ENCODE results near the gene CSNK1D.

CSNK1D gene

DNA sequence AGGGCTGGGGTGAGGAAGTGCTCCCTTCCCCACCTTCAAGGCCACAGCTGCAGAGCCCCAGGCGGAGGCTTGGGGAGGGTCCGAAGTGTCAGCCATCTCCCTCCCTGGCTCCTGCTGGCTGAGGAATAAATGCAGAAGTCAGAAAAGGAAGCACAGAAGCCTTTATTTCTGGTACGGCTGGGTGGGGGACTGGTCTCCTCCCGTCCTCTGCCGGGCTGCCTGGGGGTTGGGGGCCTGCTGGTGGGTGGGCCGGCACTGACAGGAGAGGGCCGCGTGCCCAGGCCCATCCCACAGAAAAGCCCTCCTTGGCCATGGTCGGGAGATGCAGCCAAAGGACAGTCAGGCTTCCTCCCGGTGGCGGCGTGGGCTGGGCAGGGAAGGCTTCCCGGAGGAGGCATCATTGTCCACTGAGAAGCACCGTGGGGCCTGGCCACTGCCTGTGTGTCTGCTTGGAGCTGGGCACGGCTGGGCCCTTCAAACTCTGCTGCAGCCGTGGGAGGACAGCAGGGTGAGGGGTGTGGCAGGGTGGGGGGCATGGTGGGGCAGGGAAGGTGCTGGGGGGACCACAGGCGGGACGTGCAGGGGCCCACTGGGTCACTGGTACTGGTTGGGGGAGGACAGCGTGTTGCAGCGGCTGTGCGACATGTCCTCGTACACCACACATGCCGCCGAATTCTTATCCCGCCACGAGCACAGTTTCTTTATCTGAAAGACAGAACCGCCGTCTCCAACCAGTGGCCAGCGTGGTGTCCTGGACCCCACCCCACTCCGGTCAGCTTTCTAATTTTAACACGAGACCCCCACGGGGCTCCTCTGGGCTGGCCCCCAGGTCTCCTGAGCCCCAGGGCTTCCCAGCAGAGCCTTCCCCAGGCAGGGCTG lies 41.5 kb upstream of the CSNK1D start:
- TF ChIP-seq, protein P1, sequence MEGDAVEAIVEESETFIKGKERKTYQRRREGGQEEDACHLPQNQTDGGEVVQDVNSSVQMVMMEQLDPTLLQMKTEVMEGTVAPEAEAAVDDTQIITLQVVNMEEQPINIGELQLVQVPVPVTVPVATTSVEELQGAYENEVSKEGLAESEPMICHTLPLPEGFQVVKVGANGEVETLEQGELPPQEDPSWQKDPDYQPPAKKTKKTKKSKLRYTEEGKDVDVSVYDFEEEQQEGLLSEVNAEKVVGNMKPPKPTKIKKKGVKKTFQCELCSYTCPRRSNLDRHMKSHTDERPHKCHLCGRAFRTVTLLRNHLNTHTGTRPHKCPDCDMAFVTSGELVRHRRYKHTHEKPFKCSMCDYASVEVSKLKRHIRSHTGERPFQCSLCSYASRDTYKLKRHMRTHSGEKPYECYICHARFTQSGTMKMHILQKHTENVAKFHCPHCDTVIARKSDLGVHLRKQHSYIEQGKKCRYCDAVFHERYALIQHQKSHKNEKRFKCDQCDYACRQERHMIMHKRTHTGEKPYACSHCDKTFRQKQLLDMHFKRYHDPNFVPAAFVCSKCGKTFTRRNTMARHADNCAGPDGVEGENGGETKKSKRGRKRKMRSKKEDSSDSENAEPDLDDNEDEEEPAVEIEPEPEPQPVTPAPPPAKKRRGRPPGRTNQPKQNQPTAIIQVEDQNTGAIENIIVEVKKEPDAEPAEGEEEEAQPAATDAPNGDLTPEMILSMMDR (conservative IDR thresholded peaks at IDR 0.05; ENCODE audit: low read depth, low read length): no peak
- no peak for DNase-seq (ENCODE audit: low read depth)
- no peak overlapping the region for H3K4me3 ChIP-seq (ENCODE audit: low read length)

DNA sequence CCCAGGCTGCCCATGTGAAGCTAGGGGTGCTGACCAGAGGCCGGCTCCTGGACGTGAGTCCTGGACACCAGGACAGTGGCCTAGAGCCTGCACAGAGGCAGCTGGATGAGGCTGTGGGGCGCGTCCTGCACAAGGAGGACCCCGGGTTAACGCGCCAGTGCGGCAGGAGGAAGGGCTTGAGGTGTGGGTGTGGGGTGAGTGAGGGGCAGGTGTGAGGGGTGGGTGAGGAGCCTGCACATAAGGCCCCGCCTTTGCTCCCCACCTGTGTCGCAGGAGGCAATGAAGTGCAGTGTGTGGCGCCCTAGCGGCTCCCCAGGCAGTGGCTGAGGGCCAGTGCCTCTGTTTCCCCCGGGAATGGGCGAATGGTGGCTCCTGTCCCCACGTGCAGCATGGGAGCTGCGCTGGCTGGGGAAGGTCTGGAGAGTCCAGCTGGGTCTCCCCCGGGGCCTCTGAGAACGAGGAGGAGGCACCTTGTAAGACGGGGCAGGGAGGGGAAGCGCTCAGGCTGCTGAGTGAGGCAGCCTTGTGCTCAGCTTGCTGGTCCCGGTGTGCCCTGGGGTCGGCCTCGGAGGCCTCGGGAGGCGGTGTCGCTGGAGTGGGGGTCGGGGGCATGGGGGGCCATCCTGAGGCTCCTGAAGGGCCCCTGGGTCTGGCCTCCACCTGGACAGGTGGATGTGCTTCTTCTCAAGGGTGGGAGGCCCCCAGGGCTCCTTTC lies 40.7 kb upstream of the CSNK1D start:
- TF ChIP-seq, protein P1 (conservative IDR thresholded peaks at IDR 0.05; ENCODE audit: low read depth, low read length): no peak
- no peak overlapping the region for H3K4me3 ChIP-seq (ENCODE audit: low read length)
- DNase-seq (ENCODE audit: low read depth): no peak

GRCh38 chr17:82313195-82314011 lies 39.9 kb upstream of the CSNK1D start:
- TF ChIP-seq, protein P1 (conservative IDR thresholded peaks at IDR 0.05; ENCODE audit: low read depth, low read length): no peak
- no peak overlapping the region for H3K4me3 ChIP-seq (ENCODE audit: low read length)

DNA sequence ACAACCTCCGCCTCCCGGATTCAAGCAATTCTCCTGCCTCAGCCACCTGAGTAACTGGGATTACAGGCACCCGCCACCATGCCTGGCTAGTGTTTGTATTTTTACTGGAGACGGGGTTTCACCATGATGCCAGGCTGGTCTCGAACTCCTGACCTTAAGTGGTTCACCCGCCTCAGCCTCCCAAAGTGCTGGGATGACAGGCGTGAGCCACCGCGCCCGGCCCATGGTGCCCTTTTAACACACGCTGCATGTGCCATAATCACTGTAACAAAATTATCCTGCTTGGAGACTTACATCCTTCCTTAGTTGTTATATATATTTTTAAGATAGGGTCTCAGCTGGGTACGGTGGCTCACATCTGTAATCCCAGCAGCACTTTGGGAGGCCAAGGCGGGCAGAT lies 38.5 kb upstream of the CSNK1D start:
- H3K4me3 ChIP-seq (ENCODE audit: low read length): no peak overlapping the region
- TF ChIP-seq, protein P1 (conservative IDR thresholded peaks at IDR 0.05; ENCODE audit: low read depth, low read length): no peak
- no peak for DNase-seq (ENCODE audit: low read depth)

More at GRCh38 chr17:82313195-82314011, 39.9 kb upstream of the CSNK1D start:
- DNase-seq (ENCODE audit: low read depth): no peak

- H3K4me3 ChIP-seq (ENCODE audit: low read length): no peak overlapping the region
- DNase-seq (ENCODE audit: low read depth): no peak
- TF ChIP-seq, protein P1 (conservative IDR thresholded peaks at IDR 0.05; ENCODE audit: low read depth, low read length): no peak
These were observed 37.4 kb upstream of the CSNK1D start for GRCh38 chr17:82310877-82311276.

GRCh38 chr17:82309656-82310570 lies 36.4 kb upstream of the CSNK1D start:
- TF ChIP-seq, protein P1 (conservative IDR thresholded peaks at IDR 0.05; ENCODE audit: low read depth, low read length): no peak
- DNase-seq (ENCODE audit: low read depth): no peak
- no peak overlapping the region for H3K4me3 ChIP-seq (ENCODE audit: low read length)

All from retinal pigment epithelial cell (primary cell).